GM12878 (cell line): ENCODE data around the gene ITM2C. TPM values are rescaled to one million over a fixed set of nuclear protein-coding genes. Genes with fewer than 3 reads are reported as not detected.

Source experiments
- ATF2 ChIP-seq: IDR thresholded peaks from 2 replicates; pipeline ENCODE4 v1.6.1; 2012; ENCODE audit warnings: low read length, inconsistent platforms
- BRCA1 ChIP-seq: IDR thresholded peaks from 2 replicates; pipeline ENCODE4 v1.6.1; 2011; ENCODE audit warnings: low read depth, low read length, improper control_type of control experiment
- EP300 ChIP-seq, 2 experiments: fragments of 150-350 bp in 1 of 2; IDR thresholded peaks; 2 replicates each; pipeline ENCODE4 v1.6.1; 2011 to 2012; ENCODE audit warnings: low read depth in 2 of 2, low read length in 2 of 2, borderline replicate concordance in 1 of 2, improper control_type of control experiment in 1 of 2, inconsistent platforms in 1 of 2; ENCODE audit not compliant: control insufficient read depth in 1 of 2
- KDM1A ChIP-seq: fragments of 200-600 bp; sonication (generic); IDR thresholded peaks from 2 replicates; pipeline ENCODE4 v1.6.1; 2016; ENCODE audit warnings: borderline replicate concordance
- MAX ChIP-seq: IDR thresholded peaks from 2 replicates; pipeline ENCODE4 v1.6.1; 2012; ENCODE audit warnings: low read depth, low read length, improper control_type of control experiment
- MEF2B ChIP-seq: fragments of 450-650 bp; IDR thresholded peaks from 2 replicates; pipeline ENCODE4 v1.6.1; 2018; ENCODE audit warnings: mild to moderate bottlenecking, moderate library complexity; ENCODE audit not compliant: partially characterized antibody, poor library complexity, severe bottlenecking
- RCOR1 ChIP-seq: conservative IDR thresholded peaks from 2 replicates; pipeline ENCODE4 v1.6.1; 2012; ENCODE audit warnings: low read depth, low read length, improper control_type of control experiment
- YBX1 ChIP-seq: fragments of 450-650 bp; IDR thresholded peaks from 2 replicates; pipeline ENCODE4 v1.6.1; 2016; ENCODE audit warnings: antibody characterized with exemption
- polyA plus RNA-seq, 11 experiments: library from polyadenylated mRNA; depleted of rRNA in 4 of 11; unstranded in 6 of 11; stranded (reverse) in 5 of 11; fragments of >200 nt; fragmentation: Nextera tagmentation in 4 of 11; fragmentation: Illumina TruSeq in 1 of 11; extraction: Ambion mirVana in 4 of 11; extraction: Trizol in 1 of 11; gene quantifications; 1 replicate in 1 of 11; 2 replicates in 10 of 11; pipeline versions ENCODE4 v1.2.1 to v1.2.3, GENCODE V29; 2011 to 2016; ENCODE audit warnings: inconsistent platforms in 2 of 11, missing spikeins in 2 of 11, low read depth in 1 of 11
- total RNA-seq, 4 experiments: library from RNA; depleted of rRNA in 3 of 4; stranded (reverse); fragments of >200 nt in 3 of 4; fragmentation: Illumina TruSeq in 1 of 4; extraction: Trizol in 1 of 4; gene quantifications; 2 replicates each; pipeline versions ENCODE4 v1.2.1 to v1.2.3, GENCODE V29; 2013 to 2021

ITM2C gene
- total and polyA plus RNA-seq, 10 of the 15 experiments (the other 5 are each of a cell fraction or from before 2014, with no cell fraction given) = 5.4 to 195 (median 149) TPM

GRCh38 chr2:230925879-230926765 is 61.4 kb downstream of the ITM2C start (continued):
- peak; percentile 80 to 91; a peak in 3 of 4 replicates for TF ChIP-seq EP300 (IDR thresholded peaks at IDR 0.05; ENCODE audit: borderline replicate concordance in 1 of 2, control insufficient read depth in 1 of 2, low read depth in 2 of 2, low read length in 2 of 2)
- TF ChIP-seq RCOR1 = no peak
- TF ChIP-seq YBX1 = no peak
- TF ChIP-seq BRCA1 = no peak
- TF ChIP-seq ATF2 = no peak
- TF ChIP-seq MAX = no peak
- TF ChIP-seq MEF2B = peak; percentile 79
- no peak for TF ChIP-seq KDM1A
